Adrenal gland (tissue), 12 donors: Measurements from ENCODE around the gene TMEM252. TPM values are rescaled to one million over a fixed set of nuclear protein-coding genes. Genes with fewer than 3 reads are reported as not detected.

Source experiments
- DNase-seq, 7 donors: peaks; one replicate each; pipeline ENCODE4 v3.0.0-alpha.2; 2019 to 2020
- H3K27ac ChIP-seq, 5 donors: fragments of 200-600 bp; sonication (generic) in 4 of 5; 1 replicate in 3 of 5; 2 replicates in 2 of 5; pipeline versions ENCODE4 v1.5.1 to v1.8.0; 2016 to 2020; ENCODE audit warnings: mild to moderate bottlenecking in 1 of 5
- H3K27me3 ChIP-seq: fragments of 200-600 bp; 2 replicates; pipeline ENCODE4 v1.8.0; 2021
- H3K36me3 ChIP-seq, 2 donors: fragments of 200-600 bp; replicated peaks in 1 of 2; 1 replicate in 1 of 2; 2 replicates in 1 of 2; pipeline versions ENCODE4 v1.5.1 to v1.8.0; 2018 to 2022
- H3K4me1 ChIP-seq, 2 donors: fragments of 200-600 bp; replicated peaks in 1 of 2; 1 replicate in 1 of 2; 2 replicates in 1 of 2; pipeline versions ENCODE4 v1.5.1 to v1.8.0; 2018 to 2021
- H3K4me3 ChIP-seq, 4 donors: fragments of 200-600 bp; sonication (generic) in 3 of 4; one replicate each; pipeline ENCODE4 v1.5.1; 2016 to 2018
- H3K9me3 ChIP-seq, 3 donors: fragments of 200-600 bp; sonication (generic) in 1 of 3; replicated peaks in 1 of 3; 1 replicate in 2 of 3; 2 replicates in 1 of 3; pipeline versions ENCODE4 v1.5.1 to v1.8.0; 2016 to 2021
- CTCF ChIP-seq, 6 experiments: fragments of 450-650 bp in 4 of 6; fragments of 200-600 bp in 2 of 6; sonication (generic) in 1 of 6; IDR thresholded peaks; 1 replicate in 5 of 6; 2 replicates in 1 of 6; pipeline versions ENCODE4 v1.5.1 to v1.8.0; 2016 to 2021; ENCODE audit warnings: antibody characterized with exemption in 6 of 6, mild to moderate bottlenecking in 2 of 6, moderate library complexity in 1 of 6
- POLR2A ChIP-seq, 2 donors: fragments of 450-650 bp; IDR thresholded peaks; one replicate each; pipeline ENCODE4 v1.6.1; 2017; ENCODE audit warnings: antibody characterized with exemption in 2 of 2, mild to moderate bottlenecking in 2 of 2, moderate library complexity in 1 of 2
- WGBS, 4 donors: extraction: QIAGEN DNeasy Blood & Tissue Kit in 2 of 4; methylation state at CpG; one replicate each; pipeline versions ENCODE4 v1.1.5 to v1.1.7; 2013 to 2017; 5-methylcytosine and 5-hydroxymethylcytosine counted together
- intact Hi-C, 2 donors: fragments of 100-400 bp; cut with DNase I; formaldehyde crosslinking; loops; one replicate each; pipeline versions ENCODE4 v1.14.1 to v1.15.0; 2022 to 2023
- polyA plus RNA-seq, 3 donors: library from polyadenylated mRNA; stranded (reverse); fragments of 200-250 nt in 2 of 3; fragments of 350-450 nt in 1 of 3; fragmentation: Illumina TruSeq in 1 of 3; extraction: RNeasy Lipid Tissue Mini Kit (QIAGEN cat#74804) in 1 of 3; gene quantifications; one replicate each; pipeline ENCODE4 v1.2.3, GENCODE V29; 2013 to 2014
- total RNA-seq, 9 donors: library from RNA; depleted of rRNA in 4 of 9; stranded (reverse); fragments of >200 nt in 4 of 9; fragments of 120-200 nt in 1 of 9; fragmentation: NEBNext Ultra II Directional in 1 of 9; extraction: Animal tissue kit (Norgen Biotek cat#: 25700) in 1 of 9; gene quantifications; one replicate each; pipeline versions ENCODE4 v1.1.0 to v1.2.4, GENCODE V29; 2013 to 2023
- donor health status: healthy with polysubstance abuse.
- donor health status: Bipolar disorder and iron deficiency.
- donor health status: DM: yes; HTN: yes; CAD: no.
- donor health status: DM: no; HTN: no; CAD: no.
- donor health status: DM: no; HTN: no; CAD: no.
- donor health status: DM: yes; HTN: yes; CAD: no.

TMEM252 gene
- total and polyA plus RNA-seq, 12 donors: not detected

GRCh38 chr9:68532131-68532530, 8.6 kb downstream of the TMEM252 start:
- H3K27ac ChIP-seq: no peak overlapping the region
- H3K4me1 ChIP-seq: peaks cover 11 to 26% of the 10 kb centered on the region in 2 donors

GRCh38 chr9:68530618-68531017, 10.1 kb downstream of the TMEM252 start:
- intact Hi-C loops: no loop called here
- Histone ChIP-seq H3K27me3 (no peaks in the 10 kb centered on the region), H3K9me3 (no peaks in the 10 kb centered on the region), H3K36me3 (no peaks in the 10 kb centered on the region), H3K4me1 (peaks cover 11 to 26% of the 10 kb centered on the region in 2 donors), H3K27ac (peak overlapping the region in 2 of 5 donors; percentile 60 to 65), H3K4me3 (no peak overlapping the region)
- TF ChIP-seq CTCF (IDR thresholded peaks at IDR 0.05): no peak
- no peak for TF ChIP-seq POLR2A (IDR thresholded peaks at IDR 0.05)
- DNase-seq: peak; percentile 52 to 89 (median 83)
- 24 to 43% (median 34%) methylated on average over 7 of the region's 7 CpGs for WGBS, 4 donors

More at GRCh38 chr9:68532131-68532530, 8.6 kb downstream of the TMEM252 start:
- WGBS, 4 donors: 83 to 88% (median 85%) methylated on average over 4 of the region's 4 CpGs
- H3K36me3 ChIP-seq: no peaks in the 10 kb centered on the region
- no peak for TF ChIP-seq POLR2A (IDR thresholded peaks at IDR 0.05)
- no peak for TF ChIP-seq CTCF (IDR thresholded peaks at IDR 0.05)
- DNase-seq: no peak
- H3K9me3 ChIP-seq: no peaks in the 10 kb centered on the region
- H3K4me3 ChIP-seq: no peak overlapping the region
- intact Hi-C loops: no loop called here
- H3K27me3 ChIP-seq: no peaks in the 10 kb centered on the region

GRCh38 chr9:68523367-68523936, 17.2 kb downstream of the TMEM252 start:
- Histone ChIP-seq H3K27me3 (no peaks in the 10 kb centered on the region), H3K9me3 (no peaks in the 10 kb centered on the region), H3K27ac (no peak overlapping the region), H3K4me3 (no peak overlapping the region), H3K4me1 (peaks cover 4 to 8% of the 10 kb centered on the region in 2 donors), H3K36me3 (no peaks in the 10 kb centered on the region)
- TF ChIP-seq CTCF (IDR thresholded peaks at IDR 0.05) (no peak), POLR2A (IDR thresholded peaks at IDR 0.05) (no peak)
- intact Hi-C loops: no loop called here
- DNase-seq: no peak
- 92 to 95% (median 94%) methylated on average over 4 of the region's 4 CpGs for WGBS, 4 donors

- intact Hi-C loops: no loop called here
- Histone ChIP-seq H3K4me1 (peaks cover 3% of the 10 kb centered on the region in 2 donors), H3K36me3 (no peaks in the 10 kb centered on the region), H3K4me3 (no peak overlapping the region), H3K27me3 (no peaks in the 10 kb centered on the region), H3K9me3 (no peaks in the 10 kb centered on the region), H3K27ac (no peak overlapping the region)
- DNase-seq: no peak
- 92 to 98% (median 94%) methylated on average over 3 of the region's 3 CpGs for WGBS, 4 donors
- TF ChIP-seq POLR2A (IDR thresholded peaks at IDR 0.05) (no peak), CTCF (IDR thresholded peaks at IDR 0.05) (no peak)
Observed at GRCh38 chr9:68522954-68523353, 17.7 kb downstream of the TMEM252 start.
